Measurements from ENCODE around the gene LMX1B.

DNA sequence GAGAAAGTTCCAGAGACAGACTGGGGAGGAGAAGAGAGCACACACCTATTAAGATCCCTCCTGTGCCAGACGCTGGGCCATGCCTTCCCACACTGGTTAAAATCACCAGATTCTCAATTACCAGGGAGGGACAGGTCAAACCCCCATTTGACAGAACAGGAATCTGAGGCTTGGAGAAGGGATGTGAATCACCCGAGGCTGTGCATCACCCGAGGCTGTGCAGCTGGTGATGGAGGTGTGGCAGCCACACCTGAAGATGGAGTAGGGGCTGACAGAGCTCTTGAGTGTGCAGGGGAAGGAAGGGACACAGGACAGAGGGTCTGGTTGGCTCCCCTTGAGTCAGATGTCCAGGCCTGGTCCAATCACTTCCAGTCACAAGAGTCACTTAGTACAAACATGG is 70.6 kb downstream of the LMX1B start:
- TF ChIP-seq, protein P1, sequence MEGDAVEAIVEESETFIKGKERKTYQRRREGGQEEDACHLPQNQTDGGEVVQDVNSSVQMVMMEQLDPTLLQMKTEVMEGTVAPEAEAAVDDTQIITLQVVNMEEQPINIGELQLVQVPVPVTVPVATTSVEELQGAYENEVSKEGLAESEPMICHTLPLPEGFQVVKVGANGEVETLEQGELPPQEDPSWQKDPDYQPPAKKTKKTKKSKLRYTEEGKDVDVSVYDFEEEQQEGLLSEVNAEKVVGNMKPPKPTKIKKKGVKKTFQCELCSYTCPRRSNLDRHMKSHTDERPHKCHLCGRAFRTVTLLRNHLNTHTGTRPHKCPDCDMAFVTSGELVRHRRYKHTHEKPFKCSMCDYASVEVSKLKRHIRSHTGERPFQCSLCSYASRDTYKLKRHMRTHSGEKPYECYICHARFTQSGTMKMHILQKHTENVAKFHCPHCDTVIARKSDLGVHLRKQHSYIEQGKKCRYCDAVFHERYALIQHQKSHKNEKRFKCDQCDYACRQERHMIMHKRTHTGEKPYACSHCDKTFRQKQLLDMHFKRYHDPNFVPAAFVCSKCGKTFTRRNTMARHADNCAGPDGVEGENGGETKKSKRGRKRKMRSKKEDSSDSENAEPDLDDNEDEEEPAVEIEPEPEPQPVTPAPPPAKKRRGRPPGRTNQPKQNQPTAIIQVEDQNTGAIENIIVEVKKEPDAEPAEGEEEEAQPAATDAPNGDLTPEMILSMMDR (IDR thresholded peaks at IDR 0.05; ENCODE audit: low read depth, low read length) = no peak
- no peak for TF ChIP-seq POLR2A (IDR thresholded peaks at IDR 0.05; ENCODE audit: extremely low read depth, insufficient read length)
